Colonic mucosa (tissue), 4 donors: ENCODE measurements around the gene SNX33. TPM values are rescaled to one million over a fixed set of nuclear protein-coding genes. Genes with fewer than 3 reads are reported as not detected.
A peak's percentile ranks its signal among the peaks of the same experiment; 100 is the strongest.

Source experiments
- DNase-seq: peaks from one replicate; pipeline ENCODE4 v3.0.0-alpha.2; 2020
- H3K27ac ChIP-seq: fragments of 200-600 bp; one replicate; pipeline ENCODE4 v1.8.0; 2021
- H3K27me3 ChIP-seq: fragments of 200-600 bp; one replicate; pipeline ENCODE4 v1.8.0; 2021
- H3K36me3 ChIP-seq: fragments of 200-600 bp; one replicate; pipeline ENCODE4 v1.8.0; 2021
- H3K4me1 ChIP-seq: fragments of 200-600 bp; one replicate; pipeline ENCODE4 v1.8.0; 2021; ENCODE audit warnings: mild to moderate bottlenecking
- H3K4me3 ChIP-seq: fragments of 200-600 bp; one replicate; pipeline ENCODE4 v1.8.0; 2021
- H3K9ac ChIP-seq, 2 donors: one replicate each; pipeline ENCODE4 v1.7.0; 2013; ENCODE audit warnings: control low read depth in 2 of 2, low read depth in 2 of 2, low read length in 2 of 2
- H3K9me3 ChIP-seq: fragments of 200-600 bp; one replicate; pipeline ENCODE4 v1.8.0; 2021
- intact Hi-C: fragments of 100-400 bp; cut with DNase I; formaldehyde crosslinking; loops from one replicate; pipeline ENCODE4 v1.14.1; 2022
- total RNA-seq, 2 donors: library from RNA; stranded (reverse); fragmentation: NEBNext Ultra II Directional in 1 of 2; extraction: Animal tissue kit (Norgen Biotek cat#: 25700) in 1 of 2; gene quantifications; one replicate each; pipeline ENCODE4 v1.2.1, GENCODE V29; 2021
- TF ChIP-seq, protein P1 (sequence below): fragments of 200-600 bp; IDR thresholded peaks from one replicate; pipeline ENCODE4 v1.8.0; 2022; ENCODE audit warnings: antibody characterized with exemption, mild to moderate bottlenecking
- donor health status: healthy.
- donor health status: DM: no; HTN: no; CAD: no.
- donor health status: DM: no; HTN: no; CAD: no.

Gene SNX33
- total RNA-seq, 2 donors from 2014 or later = 26.2 to 28.1 TPM

- Histone ChIP-seq H3K27me3 (no peaks in the 10 kb centered on the region), H3K36me3 (no peaks in the 10 kb centered on the region), H3K4me3 (peak overlapping the region; percentile 67), H3K9me3 (no peaks in the 10 kb centered on the region), H3K27ac (no peak overlapping the region), H3K9ac (peak overlapping the region in 1 of 2 donors; percentile 66), H3K4me1 (peaks cover 31% of the 10 kb centered on the region)
- intact Hi-C loops = loop anchor here (10.0 kb wide), 1 partner anchor 285 kb away; the partner anchor contains the start of gene MAN2C1
- TF ChIP-seq, protein P1, sequence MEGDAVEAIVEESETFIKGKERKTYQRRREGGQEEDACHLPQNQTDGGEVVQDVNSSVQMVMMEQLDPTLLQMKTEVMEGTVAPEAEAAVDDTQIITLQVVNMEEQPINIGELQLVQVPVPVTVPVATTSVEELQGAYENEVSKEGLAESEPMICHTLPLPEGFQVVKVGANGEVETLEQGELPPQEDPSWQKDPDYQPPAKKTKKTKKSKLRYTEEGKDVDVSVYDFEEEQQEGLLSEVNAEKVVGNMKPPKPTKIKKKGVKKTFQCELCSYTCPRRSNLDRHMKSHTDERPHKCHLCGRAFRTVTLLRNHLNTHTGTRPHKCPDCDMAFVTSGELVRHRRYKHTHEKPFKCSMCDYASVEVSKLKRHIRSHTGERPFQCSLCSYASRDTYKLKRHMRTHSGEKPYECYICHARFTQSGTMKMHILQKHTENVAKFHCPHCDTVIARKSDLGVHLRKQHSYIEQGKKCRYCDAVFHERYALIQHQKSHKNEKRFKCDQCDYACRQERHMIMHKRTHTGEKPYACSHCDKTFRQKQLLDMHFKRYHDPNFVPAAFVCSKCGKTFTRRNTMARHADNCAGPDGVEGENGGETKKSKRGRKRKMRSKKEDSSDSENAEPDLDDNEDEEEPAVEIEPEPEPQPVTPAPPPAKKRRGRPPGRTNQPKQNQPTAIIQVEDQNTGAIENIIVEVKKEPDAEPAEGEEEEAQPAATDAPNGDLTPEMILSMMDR = no peak
- no peak for DNase-seq
Measured at GRCh38 chr15:75649848-75650247, 2.1 kb downstream of the SNX33 start.

DNA sequence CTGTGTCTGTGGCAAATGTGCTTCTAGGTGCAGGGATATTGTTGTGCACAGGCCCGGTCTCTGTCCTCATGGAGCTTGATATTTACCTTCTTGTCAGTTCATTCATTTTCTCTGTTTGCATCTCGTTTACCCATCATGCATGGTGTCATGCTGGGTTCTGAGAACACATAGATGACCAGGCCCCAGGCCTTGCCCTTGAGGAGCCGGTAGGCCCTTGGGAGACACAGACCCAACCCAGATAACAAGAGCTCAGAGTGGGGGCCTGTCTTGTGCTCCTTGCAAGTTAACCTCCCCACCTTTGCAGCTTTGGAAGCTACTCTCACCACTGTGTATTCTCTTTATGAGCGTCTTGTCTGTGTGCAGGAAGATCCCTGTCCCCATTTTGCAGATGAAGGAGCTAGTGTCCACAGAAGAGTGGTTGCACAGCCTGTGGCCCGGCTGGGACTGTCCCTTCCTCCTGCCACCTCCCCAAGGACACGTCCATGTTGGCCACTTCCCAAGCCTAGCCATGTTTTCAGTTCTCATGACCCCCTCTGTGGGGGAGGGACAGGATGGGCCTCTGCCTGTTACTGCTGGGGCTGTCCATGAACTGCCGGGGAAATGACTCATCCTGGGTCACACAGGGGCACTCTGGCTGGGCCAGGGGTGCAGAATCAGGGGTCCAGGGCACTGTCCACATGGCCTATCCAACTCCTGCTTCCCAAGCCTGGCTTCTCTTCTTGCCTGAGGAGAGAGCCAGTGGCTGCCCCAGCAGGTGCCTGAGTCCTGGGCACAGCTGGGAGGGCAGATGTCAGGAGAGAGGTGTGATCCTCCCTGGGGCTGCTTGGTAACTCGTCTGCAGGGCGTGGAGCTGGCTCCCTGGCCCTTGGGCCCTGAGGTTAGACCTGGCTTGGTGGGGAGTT, 3.4 kb downstream of the SNX33 start:
- peak overlapping the region; percentile 19 to 52 for H3K9ac ChIP-seq
- intact Hi-C loops = no loop called here
- DNase-seq = peak; percentile 66

GRCh38 chr15:75651810-75652543, 4.3 kb downstream of the SNX33 start:
- no peaks in the 10 kb centered on the region for H3K36me3 ChIP-seq
- peak overlapping the region; percentile 30 to 52 for H3K9ac ChIP-seq
- DNase-seq = no peak
- TF ChIP-seq, protein P1 = no peak
- H3K27me3 ChIP-seq = no peaks in the 10 kb centered on the region
- H3K4me3 ChIP-seq = peak overlapping the region; percentile 67
- H3K9me3 ChIP-seq = no peaks in the 10 kb centered on the region
- peaks cover 31% of the 10 kb centered on the region for H3K4me1 ChIP-seq
- intact Hi-C loops = no loop called here
- H3K27ac ChIP-seq = peak overlapping the region; percentile 37

More for the DNA sequence above, 3.4 kb downstream of the SNX33 start:
- no peaks in the 10 kb centered on the region for H3K36me3 ChIP-seq
- TF ChIP-seq, protein P1 = no peak
- no peaks in the 10 kb centered on the region for H3K27me3 ChIP-seq
- H3K27ac ChIP-seq = peak overlapping the region; percentile 37
- H3K9me3 ChIP-seq = no peaks in the 10 kb centered on the region
- peak overlapping the region; percentile 67 for H3K4me3 ChIP-seq
- H3K4me1 ChIP-seq = peaks cover 31% of the 10 kb centered on the region

GRCh38 chr15:75653347-75653913, 5.7 kb downstream of the SNX33 start:
- no peak overlapping the region for H3K4me3 ChIP-seq
- no peaks in the 10 kb centered on the region for H3K27me3 ChIP-seq
- intact Hi-C loops = no loop called here
- no peaks in the 10 kb centered on the region for H3K36me3 ChIP-seq
- peak; percentile 21 for DNase-seq
- H3K4me1 ChIP-seq = peaks cover 31% of the 10 kb centered on the region
- H3K9me3 ChIP-seq = no peaks in the 10 kb centered on the region
- H3K9ac ChIP-seq = no peak overlapping the region
- H3K27ac ChIP-seq = no peak overlapping the region
- TF ChIP-seq, protein P1 = no peak

- DNase-seq = no peak
- Histone ChIP-seq H3K9me3 (no peaks in the 10 kb centered on the region), H3K4me3 (no peak overlapping the region), H3K36me3 (no peaks in the 10 kb centered on the region), H3K27ac (no peak overlapping the region), H3K9ac (no peak overlapping the region), H3K4me1 (peaks cover 31% of the 10 kb centered on the region), H3K27me3 (no peaks in the 10 kb centered on the region)
- intact Hi-C loops = no loop called here
- TF ChIP-seq, protein P1 = no peak
Measured at GRCh38 chr15:75654201-75654907, 6.6 kb downstream of the SNX33 start.
